Testis (tissue), 2 donors: ENCODE results near the gene KCNQ1.

Source experiments
- POLR2A ChIP-seq: fragments of 450-650 bp; IDR thresholded peaks from one replicate; pipeline ENCODE4 v1.6.1; 2017; ENCODE audit warnings: antibody characterized with exemption, mild to moderate bottlenecking, moderate library complexity
- TF ChIP-seq, protein P1 (sequence below), 3 experiments: fragments of 450-650 bp in 2 of 3; fragments of 200-600 bp in 1 of 3; sonication (generic) in 1 of 3; IDR thresholded peaks; one replicate each; pipeline ENCODE4 v1.5.1; 2016 to 2019; ENCODE audit warnings: antibody characterized with exemption in 3 of 3, mild to moderate bottlenecking in 2 of 3, moderate library complexity in 1 of 3

DNA sequence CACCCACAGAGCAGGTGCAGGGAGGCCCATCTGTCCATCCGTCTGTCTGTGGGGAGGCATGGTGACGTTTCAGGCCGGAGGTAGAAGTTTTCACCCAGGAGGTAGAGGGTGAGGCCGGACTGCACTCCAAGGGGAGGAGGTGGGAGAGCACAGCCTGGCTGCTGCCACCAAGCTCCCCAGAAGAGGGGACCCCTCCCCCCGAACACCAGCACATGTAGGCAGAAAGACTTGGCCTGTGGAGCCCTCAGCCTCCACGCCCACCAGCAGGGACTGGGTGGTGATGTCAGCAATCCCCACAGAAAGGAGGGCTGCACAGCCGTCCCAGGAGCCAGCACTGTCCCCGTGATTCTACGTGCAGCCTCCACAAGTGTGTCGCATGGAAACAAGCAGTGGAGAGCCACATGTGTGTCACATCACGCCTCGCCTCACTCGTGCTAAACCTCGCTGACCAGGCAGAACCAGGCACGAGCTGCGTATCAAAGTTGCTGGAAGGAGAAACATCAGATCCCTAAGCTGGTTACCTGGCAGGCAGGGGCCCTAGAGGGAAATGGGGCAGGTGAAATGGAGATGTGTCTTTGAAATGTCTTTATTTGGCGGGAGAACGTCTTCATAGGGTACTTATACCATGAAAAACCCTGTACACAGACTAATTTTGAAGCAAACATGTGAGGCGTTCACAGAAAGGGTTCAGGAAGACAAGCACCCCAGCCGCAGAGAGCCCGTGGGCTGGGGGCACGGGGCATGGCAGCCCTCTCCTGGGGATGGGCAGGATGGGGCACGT lies 391.7 kb downstream of the KCNQ1 start:
- TF ChIP-seq, protein P1, sequence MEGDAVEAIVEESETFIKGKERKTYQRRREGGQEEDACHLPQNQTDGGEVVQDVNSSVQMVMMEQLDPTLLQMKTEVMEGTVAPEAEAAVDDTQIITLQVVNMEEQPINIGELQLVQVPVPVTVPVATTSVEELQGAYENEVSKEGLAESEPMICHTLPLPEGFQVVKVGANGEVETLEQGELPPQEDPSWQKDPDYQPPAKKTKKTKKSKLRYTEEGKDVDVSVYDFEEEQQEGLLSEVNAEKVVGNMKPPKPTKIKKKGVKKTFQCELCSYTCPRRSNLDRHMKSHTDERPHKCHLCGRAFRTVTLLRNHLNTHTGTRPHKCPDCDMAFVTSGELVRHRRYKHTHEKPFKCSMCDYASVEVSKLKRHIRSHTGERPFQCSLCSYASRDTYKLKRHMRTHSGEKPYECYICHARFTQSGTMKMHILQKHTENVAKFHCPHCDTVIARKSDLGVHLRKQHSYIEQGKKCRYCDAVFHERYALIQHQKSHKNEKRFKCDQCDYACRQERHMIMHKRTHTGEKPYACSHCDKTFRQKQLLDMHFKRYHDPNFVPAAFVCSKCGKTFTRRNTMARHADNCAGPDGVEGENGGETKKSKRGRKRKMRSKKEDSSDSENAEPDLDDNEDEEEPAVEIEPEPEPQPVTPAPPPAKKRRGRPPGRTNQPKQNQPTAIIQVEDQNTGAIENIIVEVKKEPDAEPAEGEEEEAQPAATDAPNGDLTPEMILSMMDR (IDR thresholded peaks at IDR 0.05), result no peak
- no peak for TF ChIP-seq POLR2A
